Activated CD4-positive, alpha-beta memory T cell treated with anti-CD3 and anti-CD28 coated beads, Interleukin-2, amount 10 ng/mL, durations not matched to agents 7 days and 5 days (primary cell): Measurements from ENCODE around the gene RALB. TPM values are rescaled to one million over a fixed set of nuclear protein-coding genes. Genes with fewer than 3 reads are reported as not detected.

Experiments used
- CTCF ChIA-PET: fragments of 350-600 bp; sonication (Branson Sonifier 250); formaldehyde crosslinking; loops from one replicate; lab custom pipeline; 2021; ENCODE audit warnings: antibody characterized with exemption, inconsistent platforms; lab: Charles Lee
- POLR2A ChIA-PET: fragments of 350-600 bp; sonication (Branson Sonifier 250); formaldehyde crosslinking; loops from one replicate; lab custom pipeline; 2021; ENCODE audit warnings: antibody characterized with exemption; lab: Charles Lee
- DNase-seq: peaks from one replicate; pipeline ENCODE4 v3.0.0-alpha.2; 2020
- H3K27ac Mint-ChIP-seq: one replicate; pipeline ENCODE4 v1.8.0; 2021; ENCODE audit warnings: mild to moderate bottlenecking, mixed read lengths
- H3K27me3 Mint-ChIP-seq: one replicate; pipeline ENCODE4 v1.8.0; 2021; ENCODE audit warnings: mixed read lengths
- H3K36me3 Mint-ChIP-seq: one replicate; pipeline ENCODE4 v1.8.0; 2021; ENCODE audit warnings: low read depth, mixed read lengths
- H3K4me1 Mint-ChIP-seq: one replicate; pipeline ENCODE4 v1.8.0; 2021; ENCODE audit warnings: mixed read lengths
- H3K4me3 Mint-ChIP-seq: one replicate; pipeline ENCODE4 v1.8.0; 2021; ENCODE audit warnings: mild to moderate bottlenecking, mixed read lengths
- H3K9me3 Mint-ChIP-seq: one replicate; pipeline ENCODE4 v1.8.0; 2021; ENCODE audit warnings: mixed read lengths
- total RNA-seq, 2 experiments: library from RNA; stranded (reverse); gene quantifications; one replicate each; pipeline ENCODE4 v1.2.3, GENCODE V29; 2021

RALB gene
- 10 to 100 TPM; 59.2 to 59.3 TPM for total RNA-seq

- H3K27ac Mint-ChIP-seq = peak within 1 kb of the TSS; percentile 85
- DNase-seq = peak; percentile 99
- ChIA-PET POLR2A (interaction anchor here (0.9 to 3.9 kb wide), 15 partner anchors 9 to 323 kb away, joined by 3 to 45 read pairs (median 7); partner anchors contain the start of gene TMEM185B), CTCF (interaction anchor here (0.8 to 6.7 kb wide), 9 partner anchors 9 to 143 kb away, joined by 3 to 48 read pairs (median 4); no protein-coding TSS in a partner anchor)
- peaks cover 36% of the 10 kb centered on the region for H3K36me3 Mint-ChIP-seq
- H3K9me3 Mint-ChIP-seq = no peaks in the 10 kb centered on the region
- peak within 1 kb of the TSS; percentile 99 for H3K4me3 Mint-ChIP-seq
- H3K27me3 Mint-ChIP-seq = peaks cover 10% of the 10 kb centered on the region
- H3K4me1 Mint-ChIP-seq = peaks cover 64% of the 10 kb centered on the region
Measured at GRCh38 chr2:120252225-120253020, at the start of gene RALB. Gene RALB (plus strand): TSS chr2:120252852. CDS start chr2:120278665, 25,813 bp downstream.

DNA sequence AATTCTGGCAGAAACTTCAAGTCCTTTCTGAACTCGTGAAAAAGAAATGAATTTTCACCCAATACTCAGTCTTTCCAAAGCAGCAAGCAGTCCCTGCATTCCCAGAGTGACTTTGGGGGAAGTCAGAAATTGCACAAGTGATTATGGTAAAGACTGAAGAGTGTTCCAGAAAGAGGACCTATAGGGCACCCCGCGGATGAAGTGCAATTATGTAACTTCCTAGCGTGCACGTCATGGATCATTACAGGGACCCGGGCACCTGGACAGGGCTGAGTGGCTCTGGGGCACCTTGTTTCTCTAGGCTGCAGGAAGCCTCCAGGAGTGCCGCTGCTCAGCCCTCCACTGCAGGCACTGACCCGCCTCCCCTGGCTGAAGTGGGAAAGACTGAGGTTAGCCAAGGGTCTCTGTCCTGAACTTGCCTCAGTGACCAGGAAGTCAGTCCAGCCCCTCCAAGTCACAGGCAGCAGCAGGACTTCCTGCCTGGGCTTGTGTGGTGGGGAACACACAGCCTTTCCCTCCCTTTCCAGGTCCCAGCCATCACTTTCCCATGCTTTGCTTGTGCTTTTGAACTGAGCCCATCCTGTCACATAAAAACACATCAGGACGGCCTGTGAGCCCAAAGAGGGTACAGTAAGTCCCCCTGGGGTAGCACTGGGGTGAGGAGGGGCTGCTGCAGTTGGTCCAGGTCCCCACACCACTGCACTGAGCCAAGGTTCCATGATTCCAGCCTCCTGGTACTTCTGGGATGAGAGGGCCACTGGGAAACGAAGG, 49.2 kb upstream of the RALB start:
- DNase-seq = no peak
- CTCF ChIA-PET = interaction anchor here (1.7 kb wide), 1 partner anchor 110 kb away, joined by 6 read pairs; no protein-coding TSS in a partner anchor
- Mint-ChIP-seq H3K9me3 (peaks cover 4% of the 10 kb centered on the region), H3K27ac (no peak overlapping the region), H3K4me1 (peaks cover 16% of the 10 kb centered on the region), H3K4me3 (no peak overlapping the region), H3K36me3 (peaks cover 7% of the 10 kb centered on the region), H3K27me3 (no peaks in the 10 kb centered on the region)
- POLR2A ChIA-PET = no interaction called here

DNA sequence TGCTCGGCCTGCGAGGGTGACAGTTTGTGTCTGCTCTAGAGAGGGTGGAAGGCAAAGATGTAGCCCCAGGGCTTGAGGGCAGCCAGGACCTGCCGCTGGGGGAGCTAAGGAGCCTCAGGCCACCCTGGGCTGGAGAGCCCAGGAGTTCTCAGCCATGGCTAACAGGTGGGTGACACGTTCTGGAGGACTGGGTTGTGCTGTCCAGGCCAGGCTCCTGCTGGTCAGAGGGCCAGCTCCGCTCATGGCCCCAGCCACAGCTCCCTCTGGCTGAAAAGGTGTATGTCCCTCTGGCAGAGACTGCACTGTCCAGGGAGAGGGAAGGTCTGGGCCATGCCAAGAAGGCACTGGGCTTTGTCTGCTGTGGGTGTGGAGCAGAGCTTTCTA, 48.6 kb upstream of the RALB start:
- Mint-ChIP-seq H3K36me3 (peaks cover 5% of the 10 kb centered on the region), H3K4me1 (peaks cover 16% of the 10 kb centered on the region), H3K9me3 (peaks cover 3% of the 10 kb centered on the region), H3K27me3 (no peaks in the 10 kb centered on the region), H3K4me3 (no peak overlapping the region), H3K27ac (no peak overlapping the region)
- no peak for DNase-seq
- ChIA-PET POLR2A (no interaction called here), CTCF (interaction anchor here (0.6 to 1.7 kb wide), 2 partner anchors 108 to 109 kb away, joined by 3 to 6 read pairs; no protein-coding TSS in a partner anchor)

DNA sequence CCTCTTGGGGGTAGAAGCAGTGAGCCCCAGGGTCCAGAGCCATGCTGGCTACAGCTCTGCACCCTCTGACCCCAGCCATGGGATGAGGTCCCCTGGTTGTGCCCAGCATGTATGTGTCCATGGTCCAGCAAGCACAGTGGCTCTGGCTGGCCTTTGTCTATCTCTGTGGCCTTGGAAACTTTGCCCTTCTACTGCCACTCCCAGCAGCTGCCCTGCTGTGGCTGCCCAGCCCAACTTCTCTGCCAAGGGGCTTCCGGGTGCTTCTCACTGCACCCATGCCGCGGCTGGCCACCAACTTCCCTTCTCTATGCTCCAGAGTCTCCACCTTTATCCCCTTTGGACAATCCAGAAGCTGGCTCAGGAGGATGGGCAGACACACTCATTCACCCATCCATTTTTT, 48.2 kb upstream of the RALB start:
- H3K36me3 Mint-ChIP-seq = peaks cover 5% of the 10 kb centered on the region
- peaks cover 16% of the 10 kb centered on the region for H3K4me1 Mint-ChIP-seq
- ChIA-PET CTCF (interaction anchor here (0.6 to 1.7 kb wide), 3 partner anchors 29 to 109 kb away, joined by 3 to 6 read pairs (median 3); no protein-coding TSS in a partner anchor), POLR2A (no interaction called here)
- no peak overlapping the region for H3K27ac Mint-ChIP-seq
- no peaks in the 10 kb centered on the region for H3K27me3 Mint-ChIP-seq
- H3K4me3 Mint-ChIP-seq = no peak overlapping the region
- H3K9me3 Mint-ChIP-seq = peaks cover 3% of the 10 kb centered on the region
- no peak for DNase-seq

- Mint-ChIP-seq H3K4me3 (no peak overlapping the region), H3K36me3 (peaks cover 4% of the 10 kb centered on the region), H3K27me3 (no peaks in the 10 kb centered on the region), H3K27ac (no peak overlapping the region), H3K9me3 (peaks cover 2% of the 10 kb centered on the region), H3K4me1 (peaks cover 16% of the 10 kb centered on the region)
- DNase-seq = no peak
- ChIA-PET POLR2A (no interaction called here), CTCF (interaction anchor here (0.9 to 1.7 kb wide), 3 partner anchors 30 to 108 kb away, joined by 3 to 6 read pairs (median 3); no protein-coding TSS in a partner anchor)
Measured at GRCh38 chr2:120204945-120205670, 47.5 kb upstream of the RALB start.

DNA sequence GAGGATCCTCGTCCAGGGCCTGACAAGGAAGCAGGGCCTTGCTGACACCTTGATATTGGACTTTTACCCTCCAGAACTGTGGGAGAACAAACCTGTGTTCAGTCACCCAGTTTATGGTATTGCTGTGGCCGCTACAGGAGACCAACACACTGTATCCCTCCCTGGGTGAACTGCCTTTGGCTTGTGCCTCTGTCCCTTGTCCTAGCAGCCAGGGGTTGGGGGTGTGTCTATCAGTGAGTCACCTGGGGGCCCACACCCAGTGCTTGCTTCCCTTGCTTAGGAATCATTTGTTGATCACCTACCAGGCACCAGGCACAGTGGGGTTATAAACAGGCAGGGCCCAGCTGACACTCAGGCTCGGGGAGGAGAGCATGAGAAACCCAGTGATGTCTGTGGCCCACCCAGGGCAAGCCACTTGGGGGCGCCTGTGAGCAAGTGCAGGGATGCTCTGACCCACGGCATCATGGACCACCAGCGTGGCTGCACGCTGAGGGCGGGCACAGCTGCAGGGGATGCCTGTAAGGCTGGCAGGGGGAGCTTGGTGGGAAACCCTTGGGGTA, 46.5 kb upstream of the RALB start:
- no peaks in the 10 kb centered on the region for H3K27me3 Mint-ChIP-seq
- POLR2A ChIA-PET = interaction anchor here (0.8 kb wide), 1 partner anchor 107 kb away, joined by 3 read pairs; no protein-coding TSS in a partner anchor
- no peaks in the 10 kb centered on the region for H3K36me3 Mint-ChIP-seq
- no peak overlapping the region for H3K27ac Mint-ChIP-seq
- CTCF ChIA-PET = interaction anchor here (0.6 to 1.4 kb wide), 4 partner anchors 29 to 107 kb away, joined by 3 to 8 read pairs (median 3); no protein-coding TSS in a partner anchor
- DNase-seq = peak; percentile 53
- no peaks in the 10 kb centered on the region for H3K9me3 Mint-ChIP-seq
- peaks cover 16% of the 10 kb centered on the region for H3K4me1 Mint-ChIP-seq
- H3K4me3 Mint-ChIP-seq = no peak overlapping the region

DNA sequence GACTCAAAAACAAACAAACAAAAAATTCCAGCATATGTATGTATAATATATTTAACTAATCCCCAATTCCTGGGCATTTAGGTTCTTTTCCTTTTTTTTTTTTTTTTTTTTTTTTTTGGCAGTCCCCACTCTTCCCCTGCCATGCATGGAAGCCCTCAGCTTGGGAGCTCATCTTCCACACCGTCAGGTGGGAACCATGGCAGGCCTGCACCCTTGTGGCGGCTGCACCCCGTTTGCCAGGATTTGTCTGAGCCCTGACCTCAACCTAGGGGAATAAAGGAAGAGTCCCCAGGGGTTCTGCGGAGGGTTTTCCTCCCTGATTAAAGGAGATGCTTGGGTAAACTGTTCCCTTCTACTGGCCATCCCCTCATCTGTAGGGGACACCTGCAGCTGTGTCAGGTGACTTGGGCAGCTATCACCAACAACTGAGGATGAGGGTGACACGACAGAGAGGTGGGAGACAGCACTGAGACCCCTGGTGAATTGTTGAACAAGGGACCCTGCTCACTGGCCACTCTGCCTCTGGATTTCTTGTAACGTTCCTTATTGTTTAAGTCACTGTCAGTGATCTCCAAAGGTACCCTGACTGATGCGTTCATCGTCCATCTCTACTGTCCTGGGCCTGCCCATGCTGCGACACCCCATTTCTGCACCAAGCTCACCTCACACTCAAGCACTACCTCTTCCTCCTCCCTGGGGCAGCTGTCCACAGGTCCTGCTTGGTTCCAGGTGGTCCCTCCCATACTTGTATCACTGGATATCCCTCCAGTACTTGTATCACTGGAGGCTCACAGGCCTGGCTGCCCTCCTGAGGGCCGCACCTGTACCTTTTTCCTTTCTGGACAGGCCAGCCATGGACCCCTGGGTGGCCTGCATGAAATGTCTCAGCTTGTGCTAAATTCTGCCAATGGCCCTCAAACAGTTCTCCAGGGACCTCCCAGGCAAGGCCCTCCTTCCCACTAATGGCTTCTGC, 44.0 kb upstream of the RALB start:
- H3K9me3 Mint-ChIP-seq = no peaks in the 10 kb centered on the region
- H3K4me3 Mint-ChIP-seq = no peak overlapping the region
- no peaks in the 10 kb centered on the region for H3K36me3 Mint-ChIP-seq
- ChIA-PET CTCF (interaction anchor here (0.6 to 2.3 kb wide), 8 partner anchors 10 to 460 kb away, joined by 3 to 10 read pairs (median 4); no protein-coding TSS in a partner anchor), POLR2A (interaction anchor here (0.8 to 3.3 kb wide), 6 partner anchors 9 to 99 kb away, joined by 3 to 17 read pairs (median 4); partner anchors contain the start of gene TMEM185B)
- H3K27ac Mint-ChIP-seq = no peak overlapping the region
- no peaks in the 10 kb centered on the region for H3K27me3 Mint-ChIP-seq
- DNase-seq = no peak
- H3K4me1 Mint-ChIP-seq = peaks cover 17% of the 10 kb centered on the region

- Mint-ChIP-seq H3K27ac (peak overlapping the region; percentile 85), H3K4me1 (peaks cover 17% of the 10 kb centered on the region), H3K36me3 (no peaks in the 10 kb centered on the region), H3K27me3 (no peaks in the 10 kb centered on the region), H3K9me3 (no peaks in the 10 kb centered on the region), H3K4me3 (no peak overlapping the region)
- ChIA-PET CTCF (interaction anchor here (0.8 to 2.3 kb wide), 8 partner anchors 9 to 103 kb away, joined by 3 to 10 read pairs (median 4); no protein-coding TSS in a partner anchor), POLR2A (interaction anchor here (1.0 to 3.3 kb wide), 5 partner anchors 13 to 33 kb away, joined by 4 to 17 read pairs (median 6); partner anchors contain the start of gene TMEM185B)
- DNase-seq = no peak
Measured at GRCh38 chr2:120209427-120210269, 43.0 kb upstream of the RALB start.

DNA sequence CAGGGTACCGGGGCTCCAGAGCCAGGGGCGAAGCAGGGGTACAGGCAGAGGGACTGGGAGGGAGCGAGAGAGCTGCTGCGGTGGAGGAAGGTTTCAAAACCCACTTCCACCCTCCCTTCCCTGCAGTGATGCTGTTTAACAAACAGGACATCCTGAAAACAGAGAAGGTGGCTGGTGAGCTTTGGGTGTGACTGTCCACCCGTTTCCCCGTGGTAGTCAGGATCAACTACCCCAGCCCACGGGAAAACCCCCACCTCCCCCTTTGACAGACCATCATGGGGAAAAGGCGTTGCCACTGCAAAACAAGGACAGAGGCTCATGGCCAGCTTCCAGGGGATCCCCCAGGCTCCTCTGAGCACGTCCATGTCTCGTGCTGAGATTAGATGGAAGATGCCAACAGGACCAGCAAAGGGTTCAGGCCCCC, 42.4 kb upstream of the RALB start:
- ChIA-PET POLR2A (interaction anchor here (1.3 to 3.3 kb wide), 4 partner anchors 13 to 34 kb away, joined by 4 to 17 read pairs (median 8); partner anchors contain the start of gene TMEM185B), CTCF (interaction anchor here (0.8 to 2.3 kb wide), 5 partner anchors 8 to 103 kb away, joined by 3 to 10 read pairs (median 5); no protein-coding TSS in a partner anchor)
- Mint-ChIP-seq H3K27me3 (no peaks in the 10 kb centered on the region), H3K27ac (peak overlapping the region; percentile 85), H3K9me3 (no peaks in the 10 kb centered on the region), H3K4me1 (peaks cover 17% of the 10 kb centered on the region), H3K36me3 (no peaks in the 10 kb centered on the region), H3K4me3 (no peak overlapping the region)
- peak; percentile 41 for DNase-seq

GRCh38 chr2:120218181-120218580, 34.5 kb upstream of the RALB start:
- H3K9me3 Mint-ChIP-seq = peaks cover 16% of the 10 kb centered on the region
- DNase-seq = no peak
- no peak overlapping the region for H3K4me3 Mint-ChIP-seq
- H3K4me1 Mint-ChIP-seq = peaks cover 24% of the 10 kb centered on the region
- CTCF ChIA-PET = interaction anchor here (1.6 kb wide), 1 partner anchor 8 kb away, joined by 5 read pairs; no protein-coding TSS in a partner anchor
- peaks cover 50% of the 10 kb centered on the region for H3K36me3 Mint-ChIP-seq
- no peak overlapping the region for H3K27ac Mint-ChIP-seq
- POLR2A ChIA-PET = interaction anchor here (0.9 to 1.4 kb wide), 3 partner anchors 10 to 19 kb away, joined by 3 to 4 read pairs (median 3); no protein-coding TSS in a partner anchor
- H3K27me3 Mint-ChIP-seq = no peaks in the 10 kb centered on the region
